GDM1 (cell line): ENCODE data around the gene PCDHGB4.
"Not testable (repeated sequence)": the region's sequence is repeated elsewhere in the genome, so short reads cannot be mapped to it uniquely, and the experiment has no call there.

ENCODE experiments used
- DNase-seq: peaks from one replicate; lab custom pipeline; 2025; lab: John Stamatoyannopoulos, UW

PCDHGB4 gene

GRCh38 chr5:141398608-141399007 is 11.1 kb downstream of the PCDHGB4 start:
- no peak for DNase-seq

GRCh38 chr5:141399555-141400258 is 12.2 kb downstream of the PCDHGB4 start:
- no peak for DNase-seq

DNA sequence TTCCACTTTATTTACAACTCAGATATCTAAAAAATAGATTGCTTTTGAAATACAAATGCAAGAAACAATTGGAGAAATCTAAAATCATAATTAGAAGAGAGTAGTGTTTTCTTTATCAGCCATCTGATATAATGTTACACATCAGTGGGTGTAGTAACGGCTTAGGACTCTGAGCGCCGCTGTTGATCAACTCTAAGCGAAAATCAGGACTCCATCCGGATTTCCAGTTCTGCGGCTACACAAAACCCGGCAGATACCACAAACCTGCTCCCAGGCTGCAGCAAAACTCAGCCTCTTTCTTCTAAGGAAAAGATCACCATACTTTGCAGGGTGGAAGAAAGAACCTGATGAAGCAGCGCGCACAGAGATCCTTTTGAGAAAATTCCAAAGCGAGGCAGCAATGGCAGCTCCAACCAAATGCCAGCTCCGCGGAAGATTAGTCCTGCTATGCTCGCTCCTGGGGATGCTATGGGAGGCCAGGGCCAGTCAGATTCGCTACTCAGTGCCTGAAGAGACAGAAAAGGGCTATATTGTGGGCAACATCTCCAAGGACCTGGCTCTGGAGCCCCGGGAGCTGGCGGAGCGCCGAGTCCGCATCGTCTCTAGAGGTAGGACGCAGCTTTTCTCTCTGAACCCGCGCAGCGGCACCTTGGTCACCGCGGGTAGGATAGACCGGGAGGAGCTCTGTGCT is 15.2 kb downstream of the PCDHGB4 start, which contains the start of gene PCDHGA9:
PCDHGA9 (plus strand) TSS at position 226 of the 691 bp plus-strand sequence; CDS start at position 401, 175 bp downstream.
- no peak for DNase-seq

DNA sequence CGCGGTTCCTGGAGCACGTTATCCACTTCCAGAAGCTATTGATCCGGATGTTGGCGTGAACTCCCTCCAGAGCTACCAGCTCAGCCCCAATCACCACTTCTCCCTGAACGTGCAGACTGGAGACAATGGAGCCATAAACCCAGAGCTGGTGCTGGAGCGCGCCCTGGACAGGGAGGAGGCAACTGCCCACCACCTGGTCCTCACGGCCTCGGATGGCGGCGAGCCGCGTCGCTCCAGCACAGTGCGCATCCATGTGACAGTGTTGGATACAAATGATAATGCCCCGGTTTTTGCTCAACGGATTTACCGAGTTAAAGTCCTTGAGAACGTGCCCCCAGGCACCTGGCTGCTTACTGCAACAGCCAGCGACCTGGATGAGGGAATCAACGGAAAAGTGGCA is 15.9 kb downstream of the PCDHGB4 start:
- DNase-seq, result no peak

DNA sequence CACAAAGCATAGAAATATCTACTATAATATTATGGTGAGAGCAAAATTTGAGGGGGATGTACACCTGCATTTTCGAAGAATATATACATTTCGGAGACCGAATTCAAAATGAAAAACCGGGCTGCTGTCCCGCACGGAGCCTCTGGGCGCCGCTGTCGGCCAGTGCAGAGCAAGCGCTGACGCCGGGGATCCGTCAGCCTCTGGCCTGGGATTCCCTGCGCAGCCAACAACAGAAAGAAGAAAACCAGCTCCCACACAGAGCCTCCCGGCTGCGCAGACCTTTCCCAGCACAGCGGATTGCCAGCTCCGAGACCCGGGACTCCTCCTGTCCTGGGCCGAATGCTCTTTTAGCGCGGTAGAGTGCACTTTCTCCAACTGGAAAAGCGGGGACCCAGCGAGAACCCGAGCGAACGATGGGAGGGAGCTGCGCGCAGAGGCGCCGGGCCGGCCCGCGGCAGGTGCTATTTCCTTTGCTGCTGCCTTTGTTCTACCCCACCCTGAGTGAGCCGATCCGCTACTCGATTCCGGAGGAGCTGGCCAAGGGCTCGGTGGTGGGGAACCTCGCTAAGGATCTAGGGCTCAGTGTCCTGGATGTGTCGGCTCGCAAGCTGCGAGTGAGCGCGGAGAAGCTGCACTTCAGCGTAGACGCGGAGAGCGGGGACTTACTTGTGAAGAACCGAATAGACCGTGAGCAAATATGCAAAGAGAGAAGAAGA is 20.4 kb downstream of the PCDHGB4 start, which contains the start of gene PCDHGB6:
PCDHGB6 (plus strand) TSS at position 232 of the 716 bp plus-strand sequence; CDS start at position 414, 182 bp downstream.
- not testable (repeated sequence) for DNase-seq

- DNase-seq, result no peak
Observed at GRCh38 chr5:141409598-141410306, 22.3 kb downstream of the PCDHGB4 start.

DNA sequence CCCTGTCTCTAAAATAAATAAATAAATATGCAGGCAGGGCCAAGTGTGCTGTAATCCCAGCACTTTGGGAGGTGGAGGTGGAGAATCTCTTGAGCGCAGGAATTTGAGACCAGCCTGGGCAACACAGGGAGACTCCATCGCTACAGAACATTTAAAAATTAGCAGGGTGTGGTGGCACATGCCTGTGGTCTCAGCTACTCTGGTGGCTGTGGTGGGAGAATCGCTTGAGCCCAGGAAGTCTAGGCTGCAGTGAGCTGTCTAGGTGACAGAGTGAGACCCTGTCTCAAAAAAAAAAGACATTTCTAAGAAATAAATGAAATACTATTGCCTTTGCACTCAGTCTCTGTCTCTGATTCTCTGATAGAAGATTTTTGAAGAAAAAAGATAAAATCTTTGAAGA is 24.1 kb downstream of the PCDHGB4 start:
- no peak for DNase-seq

GRCh38 chr5:141412854-141413539 is 25.5 kb downstream of the PCDHGB4 start, which contains the start of gene PCDHGA10:
Gene PCDHGA10, plus strand, starts transcription at chr5:141412987. Its CDS starts 189 bp downstream, at chr5:141413176.
- peak; percentile 17 for DNase-seq

- DNase-seq, result no peak
Observed at GRCh38 chr5:141413540-141414069, 26.1 kb downstream of the PCDHGB4 start.

GRCh38 chr5:141414548-141415274 is 27.2 kb downstream of the PCDHGB4 start:
- DNase-seq, result not testable (repeated sequence)

DNA sequence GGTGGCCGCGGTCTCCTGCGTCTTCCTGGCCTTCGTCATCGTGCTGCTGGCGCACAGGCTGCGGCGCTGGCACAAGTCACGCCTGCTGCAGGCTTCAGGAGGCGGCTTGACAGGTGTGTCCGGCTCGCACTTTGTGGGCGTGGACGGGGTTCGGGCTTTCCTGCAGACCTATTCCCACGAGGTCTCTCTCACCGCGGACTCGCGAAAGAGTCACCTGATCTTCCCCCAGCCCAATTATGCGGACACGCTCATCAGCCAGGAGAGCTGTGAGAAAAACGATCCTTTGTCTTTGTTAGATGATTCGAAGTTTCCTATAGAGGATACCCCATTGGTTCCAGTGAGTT is 27.7 kb downstream of the PCDHGB4 start:
- DNase-seq, result not testable (repeated sequence)

DNA sequence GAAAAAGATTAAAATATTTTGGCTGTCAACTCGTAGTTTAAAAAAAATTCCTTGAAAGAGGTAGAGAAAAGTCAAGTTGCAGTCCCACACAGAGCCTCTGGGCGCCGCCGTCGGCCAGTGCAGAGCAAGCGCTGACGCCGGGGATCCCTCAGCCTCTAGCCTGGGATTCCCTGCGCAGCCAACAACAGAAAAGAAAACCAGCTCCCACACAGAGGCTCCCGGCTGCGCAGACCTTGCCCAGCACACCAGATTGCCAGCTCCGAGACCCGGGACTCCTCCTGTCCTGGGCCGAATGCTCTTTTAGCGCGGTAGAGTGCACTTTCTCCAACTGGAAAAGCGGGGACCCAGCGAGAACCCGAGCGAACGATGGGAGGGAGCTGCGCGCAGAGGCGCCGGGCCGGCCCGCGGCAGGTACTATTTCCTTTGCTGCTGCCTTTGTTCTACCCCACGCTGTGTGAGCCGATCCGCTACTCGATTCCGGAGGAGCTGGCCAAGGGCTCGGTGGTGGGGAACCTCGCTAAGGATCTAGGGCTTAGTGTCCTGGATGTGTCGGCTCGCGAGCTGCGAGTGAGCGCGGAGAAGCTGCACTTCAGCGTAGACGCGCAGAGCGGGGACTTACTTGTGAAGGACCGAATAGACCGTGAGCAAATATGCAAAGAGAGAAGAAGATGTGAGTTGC is 30.1 kb downstream of the PCDHGB4 start, which contains the start of gene PCDHGB7:
PCDHGB7 (plus strand) TSS at position 184 of the 679 bp plus-strand sequence; CDS start at position 367, 183 bp downstream.
- DNase-seq, result not testable (repeated sequence)

GRCh38 chr5:141419074-141419880 is 31.8 kb downstream of the PCDHGB4 start:
- DNase-seq, result no peak

GRCh38 chr5:141420855-141421488 is 33.5 kb downstream of the PCDHGB4 start, which contains the start of gene PCDHGA11:
Gene PCDHGA11, plus strand, starts transcription at chr5:141421051. Its CDS starts 177 bp downstream, at chr5:141421228.
- DNase-seq, result peak; percentile 15

DNA sequence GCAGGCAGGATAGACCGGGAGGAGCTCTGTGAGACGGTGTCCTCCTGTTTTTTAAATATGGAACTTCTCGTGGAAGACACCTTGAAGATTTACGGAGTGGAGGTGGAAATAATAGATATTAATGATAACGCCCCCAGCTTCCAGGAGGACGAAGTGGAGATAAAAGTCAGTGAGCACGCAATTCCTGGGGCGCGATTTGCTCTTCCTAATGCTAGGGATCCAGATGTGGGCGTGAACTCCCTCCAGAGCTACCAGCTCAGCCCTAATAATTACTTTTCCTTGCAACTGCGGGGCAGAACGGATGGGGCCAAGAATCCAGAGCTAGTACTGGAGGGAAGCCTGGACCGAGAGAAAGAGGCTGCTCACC is 34.0 kb downstream of the PCDHGB4 start:
- no peak for DNase-seq

DNA sequence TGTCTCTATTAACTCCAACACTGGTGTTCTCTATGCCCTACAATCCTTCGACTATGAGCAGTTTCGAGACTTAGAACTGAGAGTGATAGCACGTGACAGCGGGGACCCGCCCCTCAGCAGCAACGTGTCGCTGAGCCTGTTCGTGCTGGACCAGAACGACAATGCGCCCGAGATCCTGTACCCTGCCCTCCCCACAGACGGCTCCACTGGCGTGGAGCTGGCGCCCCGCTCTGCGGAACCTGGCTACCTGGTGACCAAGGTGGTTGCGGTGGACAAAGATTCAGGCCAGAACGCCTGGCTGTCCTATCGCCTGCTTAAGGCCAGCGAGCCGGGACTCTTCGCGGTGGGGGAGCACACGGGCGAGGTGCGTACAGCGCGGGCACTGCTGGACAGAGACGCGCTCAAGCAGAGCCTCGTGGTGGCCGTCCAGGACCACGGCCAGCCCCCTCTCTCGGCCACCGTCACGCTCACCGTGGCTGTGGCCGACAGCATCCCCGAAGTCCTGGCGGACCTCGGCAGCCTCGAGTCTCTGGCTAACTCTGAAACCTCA is 35.3 kb downstream of the PCDHGB4 start:
- no peak for DNase-seq

- no peak for DNase-seq
Observed at GRCh38 chr5:141427783-141428426, 40.4 kb downstream of the PCDHGB4 start.
